Gastrocnemius medialis (tissue), 4 donors: ENCODE measurements around the gene ZSCAN10.

Experiments used
- POLR2A ChIP-seq, 2 donors: fragments of 450-650 bp; IDR thresholded peaks; one replicate each; pipeline ENCODE4 v1.6.1; 2017; ENCODE audit warnings: antibody characterized with exemption in 2 of 2, mild to moderate bottlenecking in 2 of 2, moderate library complexity in 2 of 2
- TF ChIP-seq, protein P1 (sequence below), 5 experiments: fragments of 450-650 bp in 3 of 5; fragments of 200-600 bp in 2 of 5; sonication (generic) in 2 of 5; IDR thresholded peaks in 4 of 5; conservative IDR thresholded peaks in 1 of 5; 1 replicate in 4 of 5; 2 replicates in 1 of 5; pipeline ENCODE4 v1.5.1; 2016 to 2019; ENCODE audit warnings: antibody characterized with exemption in 5 of 5, mild to moderate bottlenecking in 3 of 5, moderate library complexity in 3 of 5

DNA sequence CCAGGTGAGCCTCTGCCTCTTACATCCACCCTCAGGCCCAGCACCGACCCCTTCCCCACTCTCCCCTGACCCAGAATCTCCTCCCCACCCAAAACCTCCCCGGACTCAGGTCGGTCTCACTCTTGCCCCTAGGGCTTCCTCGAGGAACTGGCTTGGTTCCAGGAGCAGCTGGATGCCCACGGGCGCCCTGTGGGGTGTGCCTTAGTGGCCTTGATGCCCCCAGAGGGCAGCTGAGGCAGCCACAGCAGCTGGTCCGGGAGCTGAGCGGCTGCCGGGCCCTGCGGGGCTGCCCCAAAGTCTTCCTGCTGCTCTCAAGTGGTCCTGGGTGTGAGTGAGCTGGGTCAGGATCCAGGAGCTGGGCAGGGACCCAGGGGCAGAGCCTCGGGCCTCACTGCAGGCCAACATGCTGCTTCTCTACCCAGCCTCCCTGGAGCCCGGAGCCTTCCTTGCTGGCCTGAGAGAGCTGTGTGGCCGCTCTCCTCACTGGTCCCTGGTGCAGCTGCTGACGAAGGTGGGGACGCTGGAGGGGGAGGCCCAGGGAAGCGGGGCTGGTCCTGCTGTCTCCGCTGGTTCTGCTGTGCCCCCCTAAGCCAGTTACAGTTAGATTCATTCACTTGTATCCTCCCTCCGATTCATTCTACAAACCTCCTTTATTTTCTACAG is 45.4 kb upstream of the ZSCAN10 start:
- TF ChIP-seq, protein P1, sequence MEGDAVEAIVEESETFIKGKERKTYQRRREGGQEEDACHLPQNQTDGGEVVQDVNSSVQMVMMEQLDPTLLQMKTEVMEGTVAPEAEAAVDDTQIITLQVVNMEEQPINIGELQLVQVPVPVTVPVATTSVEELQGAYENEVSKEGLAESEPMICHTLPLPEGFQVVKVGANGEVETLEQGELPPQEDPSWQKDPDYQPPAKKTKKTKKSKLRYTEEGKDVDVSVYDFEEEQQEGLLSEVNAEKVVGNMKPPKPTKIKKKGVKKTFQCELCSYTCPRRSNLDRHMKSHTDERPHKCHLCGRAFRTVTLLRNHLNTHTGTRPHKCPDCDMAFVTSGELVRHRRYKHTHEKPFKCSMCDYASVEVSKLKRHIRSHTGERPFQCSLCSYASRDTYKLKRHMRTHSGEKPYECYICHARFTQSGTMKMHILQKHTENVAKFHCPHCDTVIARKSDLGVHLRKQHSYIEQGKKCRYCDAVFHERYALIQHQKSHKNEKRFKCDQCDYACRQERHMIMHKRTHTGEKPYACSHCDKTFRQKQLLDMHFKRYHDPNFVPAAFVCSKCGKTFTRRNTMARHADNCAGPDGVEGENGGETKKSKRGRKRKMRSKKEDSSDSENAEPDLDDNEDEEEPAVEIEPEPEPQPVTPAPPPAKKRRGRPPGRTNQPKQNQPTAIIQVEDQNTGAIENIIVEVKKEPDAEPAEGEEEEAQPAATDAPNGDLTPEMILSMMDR (IDR thresholded peaks at IDR 0.05 in 4 of 5, conservative IDR thresholded peaks at IDR 0.05 in 1 of 5), result no peak
- TF ChIP-seq POLR2A (IDR thresholded peaks at IDR 0.05), result no peak
